CD1c-positive myeloid dendritic cell (primary cell): ENCODE results near the gene TMOD2.
A peak's percentile ranks its signal among the peaks of the same experiment; 100 is the strongest.

Experiments used
- DNase-seq: peaks from one replicate; pipeline ENCODE4 v3.0.0-alpha.2; 2016; ENCODE audit errors: extremely low spot score

The TMOD2 gene

GRCh38 chr15:51735228-51736010 is 16.0 kb upstream of the TMOD2 start:
- DNase-seq = no peak

- peak; percentile 42 for DNase-seq
Measured at GRCh38 chr15:51736069-51736468, 15.3 kb upstream of the TMOD2 start.

DNA sequence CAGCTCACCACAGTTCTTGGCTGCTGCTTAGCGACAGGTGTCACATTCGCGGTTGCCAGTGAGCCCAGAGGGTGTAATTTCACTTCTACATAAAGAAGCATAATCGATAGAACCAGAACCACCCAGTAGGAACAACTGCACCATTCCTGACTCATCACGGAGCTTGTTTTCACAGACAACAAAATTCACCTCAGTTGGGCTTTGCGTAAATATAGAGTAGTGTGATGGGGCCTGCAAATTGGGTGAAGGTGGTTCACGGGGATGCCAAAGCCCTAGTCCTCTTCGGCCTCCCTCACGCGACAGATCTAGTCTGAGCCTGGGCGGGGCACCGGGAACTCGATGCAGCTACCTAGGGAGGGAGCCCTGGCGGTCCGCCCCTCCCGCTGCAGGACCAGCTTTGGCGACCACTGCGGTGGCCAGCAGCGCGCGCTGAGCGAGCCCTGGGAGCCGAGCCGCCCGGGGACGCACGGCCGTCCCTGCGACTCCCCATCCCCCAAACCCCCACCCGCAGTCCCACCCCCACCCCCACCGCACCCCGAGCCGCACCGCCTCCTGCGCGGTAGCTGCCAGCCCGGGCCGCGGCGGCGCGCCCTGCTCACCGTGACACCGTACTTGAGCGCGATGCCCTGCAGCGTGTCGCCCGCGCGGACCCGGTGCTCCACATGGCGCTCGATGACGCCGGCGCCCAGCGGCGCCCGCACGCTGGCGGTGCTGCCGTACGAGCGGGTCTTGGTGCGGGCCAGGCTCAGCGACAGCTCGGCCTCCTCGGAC is 14.5 kb upstream of the TMOD2 start:
- DNase-seq = peak; percentile 28

DNA sequence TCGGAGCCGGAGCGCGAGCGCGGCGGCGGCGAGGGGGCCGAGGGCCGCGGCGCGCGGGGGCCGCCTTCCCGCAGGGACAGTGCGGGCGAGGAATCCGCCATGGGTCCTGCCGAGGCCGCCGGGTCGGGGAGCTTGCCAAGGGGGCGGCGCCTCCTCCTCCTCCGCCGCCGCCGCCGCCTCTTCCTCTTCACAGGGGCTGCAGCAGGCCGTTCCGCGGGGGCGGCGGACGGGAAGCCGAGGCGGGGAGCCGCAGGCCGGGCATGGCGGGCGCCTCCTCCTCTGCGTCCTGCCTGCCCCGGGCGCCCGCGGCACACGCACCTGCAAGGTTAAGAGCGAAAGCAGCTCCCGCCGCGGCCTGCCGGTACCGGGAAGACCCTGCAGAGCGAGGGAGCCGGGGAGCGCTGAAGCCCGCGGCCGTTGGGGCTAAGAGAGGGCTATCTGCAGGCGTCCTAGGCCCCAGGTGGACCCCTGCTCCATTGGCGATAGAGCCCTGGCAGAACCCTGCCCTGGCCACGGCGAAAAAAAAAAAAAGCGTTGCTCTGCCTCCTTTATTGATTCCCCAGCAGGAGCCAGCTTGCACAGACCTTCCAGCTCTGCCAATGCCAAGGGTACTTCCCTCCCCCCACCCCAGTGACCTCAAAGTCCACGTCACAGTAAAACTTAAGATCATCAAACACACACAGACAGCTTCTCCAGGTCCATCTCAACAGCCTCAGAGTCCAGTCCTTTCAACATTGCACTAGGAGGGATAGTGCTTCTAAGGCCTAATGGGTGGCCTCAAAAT is 13.7 kb upstream of the TMOD2 start, which contains the start of gene LYSMD2:
Gene LYSMD2 (minus strand): TSS at position 134 of the 784 bp plus-strand sequence. CDS start 33 bp downstream, at position 101.
- peak; percentile 75 for DNase-seq

- DNase-seq = no peak
Measured at GRCh38 chr15:51738553-51738952, 12.8 kb upstream of the TMOD2 start.

DNA sequence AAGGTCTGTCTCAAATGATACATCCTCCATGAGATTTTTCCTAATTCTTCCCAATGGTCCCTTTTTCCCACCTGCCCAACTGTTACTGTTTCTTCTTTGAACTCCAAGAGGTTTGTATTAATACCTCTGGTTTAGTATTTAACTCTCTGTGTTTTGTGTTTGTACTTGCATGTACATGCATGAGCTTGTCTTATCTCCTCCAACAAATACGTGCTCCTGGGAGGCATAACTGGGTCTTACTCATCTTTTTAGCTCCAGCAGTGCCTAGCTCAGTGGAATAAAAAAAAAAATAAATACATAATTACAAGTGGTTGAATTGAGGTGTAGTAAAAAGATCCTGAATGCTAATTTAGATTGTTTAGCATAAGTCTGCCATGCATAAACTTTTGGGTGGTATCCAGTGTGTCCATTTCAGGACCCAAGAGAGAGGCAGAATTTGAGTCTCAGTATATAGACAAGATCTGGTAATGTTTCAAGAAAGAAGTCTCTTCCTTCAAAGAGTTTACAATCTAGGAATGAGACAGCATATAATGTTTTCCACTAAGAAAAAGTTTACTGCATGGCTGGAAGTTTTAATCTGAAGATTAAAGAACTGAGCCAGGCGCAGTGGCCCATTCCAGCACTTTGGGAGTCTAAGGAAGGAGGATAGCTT is 12.2 kb upstream of the TMOD2 start:
- no peak for DNase-seq

DNA sequence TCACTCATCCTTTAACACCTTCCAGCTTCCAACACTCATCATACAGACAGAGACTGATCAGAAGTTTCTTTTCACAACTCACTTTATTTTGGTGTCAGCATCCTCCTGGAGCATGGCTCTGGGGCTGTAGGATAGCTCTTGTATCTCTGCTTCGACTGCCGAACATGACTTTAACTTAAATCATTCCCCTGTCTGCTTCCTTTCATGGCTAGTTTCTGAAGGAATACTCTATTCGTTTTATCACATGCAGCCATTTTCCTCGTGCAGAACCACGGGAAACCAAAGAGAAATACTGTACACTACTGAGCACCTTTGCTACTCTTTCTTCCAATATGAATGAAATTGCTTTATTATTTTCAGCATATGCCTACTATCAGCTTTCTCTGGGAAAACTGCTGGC is 2.1 kb upstream of the TMOD2 start:
- DNase-seq = no peak

DNA sequence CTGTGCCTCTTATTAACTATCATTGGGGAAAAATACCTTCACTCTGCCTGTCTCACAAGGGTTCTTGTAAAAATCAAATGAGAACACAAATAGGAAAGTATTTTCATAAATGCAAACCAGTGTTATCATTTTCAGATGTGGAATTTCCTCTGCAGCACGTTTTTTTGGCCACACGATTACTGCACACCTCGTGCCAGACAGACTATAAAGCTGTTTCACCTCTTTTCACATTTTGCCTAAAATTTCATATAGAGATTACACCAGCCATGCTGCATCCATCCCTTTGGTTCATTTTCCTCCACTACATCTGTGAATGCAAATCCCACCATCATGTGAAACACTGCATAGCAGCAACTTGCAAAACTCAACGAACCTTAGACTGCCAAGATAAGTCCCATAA is 1.2 kb upstream of the TMOD2 start:
- no peak for DNase-seq

GRCh38 chr15:51751697-51752683 is 593 bp downstream of the TMOD2 start:
- no peak for DNase-seq

- peak; percentile 40 for DNase-seq
Measured at GRCh38 chr15:51752888-51753287, 1.5 kb downstream of the TMOD2 start.

DNA sequence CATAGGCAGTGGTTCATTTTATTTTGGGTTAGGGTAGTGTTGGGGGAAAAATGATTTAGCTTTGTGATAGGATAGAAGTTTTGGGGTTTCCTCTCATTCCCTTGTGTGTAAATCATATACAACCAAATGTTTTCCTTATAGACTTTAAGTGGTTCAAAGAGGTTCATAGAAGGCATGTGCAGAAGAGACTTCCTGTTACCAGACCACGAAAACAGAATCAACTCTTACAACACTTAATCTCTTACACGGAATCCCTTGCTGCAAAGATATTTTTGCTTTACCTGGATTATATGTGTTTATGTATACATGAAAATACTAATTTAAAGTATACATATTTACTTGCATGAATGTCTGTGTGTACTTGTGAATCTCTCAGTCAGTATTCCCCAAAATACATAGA is 2.9 kb downstream of the TMOD2 start:
- DNase-seq = no peak

DNA sequence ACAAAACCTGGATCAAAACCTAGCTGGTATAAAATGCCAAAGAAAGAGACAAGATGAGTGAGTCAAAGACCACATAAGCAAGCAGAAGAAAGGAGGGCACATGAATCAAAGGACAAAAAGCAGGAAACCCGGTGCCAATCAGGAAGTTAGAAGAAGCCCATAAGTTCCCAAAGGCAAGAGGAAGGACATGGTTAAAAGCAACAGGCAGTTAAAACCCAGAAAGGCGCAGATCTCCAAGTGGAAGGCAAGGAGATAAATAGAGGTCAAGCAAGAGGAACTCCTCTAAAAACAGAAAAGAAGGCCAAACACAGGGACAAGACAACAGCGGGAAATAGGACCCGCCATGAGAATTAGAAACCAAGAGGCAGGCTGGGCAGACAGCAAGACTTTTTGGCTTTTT is 4.4 kb downstream of the TMOD2 start:
- DNase-seq = no peak

DNA sequence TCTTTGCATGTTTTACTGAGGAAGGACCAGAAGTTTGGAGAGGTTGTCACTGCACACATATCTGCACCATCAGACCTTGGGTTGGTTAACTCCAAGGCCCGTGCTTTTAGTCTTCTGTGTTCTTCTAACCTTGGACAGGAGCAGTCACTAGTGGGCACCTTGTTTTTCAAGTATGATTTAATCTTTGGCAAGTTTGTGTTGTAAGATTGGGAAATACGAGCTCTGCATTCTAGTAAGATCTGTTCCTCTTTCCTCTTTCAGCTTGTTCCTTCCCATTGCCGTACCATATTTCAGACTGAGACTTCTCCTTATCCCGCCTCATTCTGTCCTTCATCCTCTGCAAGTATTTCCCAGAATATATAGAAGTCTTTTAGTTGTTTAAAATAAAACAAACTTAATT is 5.1 kb downstream of the TMOD2 start:
- DNase-seq = peak; percentile 75

GRCh38 chr15:51757450-51757849 is 6.1 kb downstream of the TMOD2 start:
- DNase-seq = no peak

GRCh38 chr15:51758645-51759044 is 7.2 kb downstream of the TMOD2 start:
- DNase-seq = no peak

DNA sequence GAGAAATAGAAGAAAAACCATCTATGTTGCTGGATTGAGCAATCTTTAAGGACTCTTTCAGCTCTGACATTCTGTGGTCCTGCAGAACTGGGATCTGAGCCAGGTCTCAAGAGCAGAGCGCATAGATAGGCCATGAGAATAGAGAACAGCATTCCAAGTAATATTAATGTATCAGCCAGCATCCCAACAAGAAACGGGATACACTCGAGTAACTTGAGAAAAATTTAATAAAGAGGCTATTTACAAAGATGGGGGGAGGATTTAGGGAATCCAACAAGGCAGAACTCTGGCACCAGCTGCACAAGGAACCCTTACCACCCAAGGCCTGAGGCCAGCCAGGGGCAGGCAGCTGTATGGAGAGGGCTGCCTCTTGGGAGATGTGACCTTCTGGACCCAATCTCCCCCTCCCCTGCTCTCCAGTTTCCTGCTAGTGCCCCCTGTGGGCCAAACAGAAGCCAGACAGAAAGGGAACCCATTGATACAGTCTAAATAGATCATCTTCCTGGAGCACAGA is 8.2 kb downstream of the TMOD2 start:
- no peak for DNase-seq

DNA sequence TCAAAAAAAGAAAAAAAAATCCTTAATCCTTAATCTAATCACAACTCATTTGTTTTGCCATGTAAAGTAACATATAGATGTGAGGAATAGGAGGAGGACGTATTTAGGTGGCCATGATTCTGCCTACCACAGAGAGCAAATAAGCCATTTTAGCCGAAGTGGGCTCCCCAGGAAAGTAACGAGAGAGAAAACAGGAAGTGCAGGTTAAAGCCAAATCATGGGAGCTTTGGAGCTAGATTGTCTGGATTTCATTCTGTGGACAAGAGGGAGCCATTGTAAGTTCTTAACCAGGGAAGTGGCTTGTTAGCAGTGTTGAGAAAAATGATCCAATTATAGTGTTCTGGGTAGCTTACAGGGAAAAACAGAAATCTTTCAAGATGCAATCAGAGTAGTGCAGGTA is 9.4 kb downstream of the TMOD2 start:
- no peak for DNase-seq

DNA sequence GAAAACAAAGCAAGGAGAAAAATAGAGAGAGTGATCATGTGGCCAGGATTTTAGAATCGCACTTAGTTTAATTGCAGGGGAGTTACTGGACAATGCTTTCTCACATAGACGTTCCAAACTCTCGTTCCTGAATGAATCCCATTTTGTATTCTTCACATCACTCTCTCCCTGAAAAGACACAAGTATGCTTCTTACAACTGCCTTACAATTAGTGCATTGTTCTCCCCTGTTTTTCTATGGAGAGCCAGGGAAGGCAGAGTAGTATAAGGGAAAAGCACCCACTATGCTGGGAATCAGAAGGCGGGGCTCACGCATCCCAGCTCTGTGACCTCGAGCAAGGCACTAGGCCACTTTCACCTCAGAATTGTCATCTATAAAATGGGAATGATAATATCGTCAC is 14.4 kb downstream of the TMOD2 start:
- no peak for DNase-seq

GRCh38 chr15:51766341-51766740 is 14.9 kb downstream of the TMOD2 start:
- DNase-seq = peak; percentile 55

DNA sequence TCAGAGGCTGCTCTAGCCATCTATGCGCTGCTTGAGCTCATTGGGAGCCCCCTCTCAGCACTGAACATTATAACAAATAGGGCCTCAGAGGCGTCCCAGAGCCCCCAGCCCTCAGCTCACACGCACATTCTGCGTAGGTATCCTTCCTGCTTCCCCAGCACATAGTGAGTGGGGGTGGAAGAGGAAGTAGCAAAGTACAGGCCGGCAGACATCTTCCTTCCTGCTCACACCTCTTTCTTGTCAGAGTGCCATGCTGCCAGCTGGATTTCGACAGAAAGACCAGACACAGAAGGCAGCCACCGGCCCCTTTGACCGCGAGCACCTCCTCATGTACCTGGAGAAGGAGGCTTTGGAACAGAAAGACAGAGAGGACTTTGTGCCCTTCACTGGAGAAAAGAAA is 16.6 kb downstream of the TMOD2 start:
- peak; percentile 58 for DNase-seq
